Mammary epithelial cell (primary cell): ENCODE measurements around the gene ADGRD1.

Experiments
- CTCF ChIP-seq, 2 donors: IDR thresholded peaks in 1 of 2; conservative IDR thresholded peaks in 1 of 2; 2 replicates each; pipeline ENCODE4 v1.5.1; 2011 to 2012; ENCODE audit warnings: inconsistent platforms in 2 of 2, low read length in 2 of 2, mild to moderate bottlenecking in 2 of 2, control low read depth in 1 of 2, low read depth in 1 of 2; ENCODE audit not compliant: insufficient read depth in 1 of 2; ENCODE audit errors: extremely low read depth in 1 of 2
- EZH2 ChIP-seq: IDR thresholded peaks from 2 replicates; pipeline ENCODE4 v1.6.1; 2012; ENCODE audit warnings: low read length, inconsistent platforms, borderline replicate concordance

GRCh38 chr12:131077931-131078391 lies 124.3 kb downstream of the ADGRD1 start:
- TF ChIP-seq EZH2 (no peak), CTCF (conservative IDR thresholded peaks at IDR 0.05 in 1 of 2, IDR thresholded peaks at IDR 0.05 in 1 of 2; ENCODE audit: extremely low read depth in 1 of 2, insufficient read depth in 1 of 2, low read depth in 1 of 2, low read length in 2 of 2) (no peak)
